HepG2 (cell line): ENCODE results near the gene PTPRQ. TPM values are rescaled to one million over a fixed set of nuclear protein-coding genes. Genes with fewer than 3 reads are reported as not detected.

ENCODE experiments used
- ATAC-seq: fragments of 200-7000 bp; cut with Tn5 transposase; 3 replicates; pipeline ENCODE4 v1.9.1; 2020; ENCODE audit warnings: mild to moderate bottlenecking, moderate library complexity
- BruUV-seq: library from RNA; stranded (reverse); fragments of 400-500 nt; replicated peaks from 2 replicates; lab custom pipeline; 2021; lab: Mats Ljungman, UMichigan
- CTCF ChIA-PET: fragments of 300-600 bp; formaldehyde crosslinking; extraction: SDS; loops from one replicate; lab custom pipeline; 2021; ENCODE audit warnings: low total read pairs, inconsistent platforms, low intra/inter-chr PET ratio; lab: Yijun Ruan, JAX
- POLR2A ChIA-PET: fragments of 350-600 bp; sonication (Branson Sonifier 250); formaldehyde crosslinking; loops from one replicate; lab custom pipeline; 2020; ENCODE audit warnings: antibody characterized with exemption, inconsistent platforms; lab: Yijun Ruan, JAX
- DNase-seq: peaks from one replicate; pipeline ENCODE4 v3.0.0-alpha.2; 2015; ENCODE audit warnings: low spot score
- FAIRE-seq: peaks from 3 replicates; lab custom pipeline; 2011; peaks lifted over from hg19 to GRCh38; lab: Jason Lieb, UNC
- H2AFZ ChIP-seq: one replicate; pipeline ENCODE4 v1.6.1; 2011; ENCODE audit warnings: low read length, inconsistent platforms
- H3K27ac ChIP-seq: fragments of 300-600 bp; 3 replicates; pipeline ENCODE4 v1.8.0; 2011; ENCODE audit warnings: mixed run types, mild to moderate bottlenecking, mixed read lengths, low read length, inconsistent platforms; ENCODE audit not compliant: insufficient read depth; ENCODE audit errors: extremely low read length
- H3K27me3 ChIP-seq, 2 experiments: fragments of 200-600 bp in 1 of 2; 2 replicates in 1 of 2; 3 replicates in 1 of 2; pipeline versions ENCODE4 v1.6.0 to v1.8.0; 2011; ENCODE audit warnings: low read length in 2 of 2, mild to moderate bottlenecking in 2 of 2, moderate library complexity in 2 of 2, inconsistent platforms in 1 of 2; ENCODE audit not compliant: insufficient read depth in 2 of 2, control insufficient read depth in 1 of 2
- H3K36me3 ChIP-seq, 2 experiments: fragments of 200-600 bp in 1 of 2; replicated peaks in 1 of 2; 2 replicates in 1 of 2; 3 replicates in 1 of 2; pipeline versions ENCODE4 v1.5.1 to v1.8.0; 2011; ENCODE audit warnings: low read length in 2 of 2, inconsistent platforms in 1 of 2; ENCODE audit not compliant: insufficient read depth in 2 of 2, control insufficient read depth in 1 of 2
- H3K4me1 ChIP-seq: 2 replicates; pipeline ENCODE4 v1.5.1; 2012; ENCODE audit warnings: low read length, inconsistent platforms; ENCODE audit not compliant: insufficient read depth
- H3K4me2 ChIP-seq: 2 replicates; pipeline ENCODE4 v1.6.0; 2011; ENCODE audit warnings: low read depth, low read length, inconsistent platforms
- H3K4me3 ChIP-seq, 3 experiments: fragments of 200-600 bp in 1 of 3; sonication (generic), shearing (Covaris generic) in 1 of 3; replicated peaks in 1 of 3; 2 replicates each; pipeline ENCODE4 v1.5.1; 2011 to 2016; ENCODE audit warnings: low read length in 3 of 3, inconsistent platforms in 2 of 3, low read depth in 2 of 3, mild to moderate bottlenecking in 2 of 3, control low read depth in 1 of 3, mixed read lengths in 1 of 3; ENCODE audit not compliant: insufficient read depth in 1 of 3
- H3K79me2 ChIP-seq: one replicate; pipeline ENCODE4 v1.6.1; 2011; ENCODE audit warnings: low read length, inconsistent platforms; ENCODE audit not compliant: insufficient read depth
- H3K9ac ChIP-seq: 2 replicates; pipeline ENCODE4 v1.6.0; 2011; ENCODE audit warnings: mild to moderate bottlenecking, low read depth, low read length, inconsistent platforms; ENCODE audit not compliant: insufficient read depth
- H3K9me3 ChIP-seq: 2 replicates; pipeline ENCODE4 v1.5.1; 2012; ENCODE audit warnings: mild to moderate bottlenecking, low read length
- H4K20me1 ChIP-seq: 2 replicates; pipeline ENCODE4 v1.6.0; 2011; ENCODE audit warnings: inconsistent platforms, mild to moderate bottlenecking, low read length, moderate library complexity; ENCODE audit not compliant: insufficient read depth
- AFF4 ChIP-seq: sonication (generic); formaldehyde crosslinking; IDR thresholded peaks from 2 replicates; pipeline ENCODE4 v1.4.0; 2020; ENCODE audit warnings: missing genetic modification reagents
- ARNT2 ChIP-seq: sonication (generic); formaldehyde crosslinking; IDR thresholded peaks from 2 replicates; pipeline ENCODE4 v1.8.0; 2022; ENCODE audit warnings: mild to moderate bottlenecking, low read depth, missing genetic modification reagents, moderate library complexity
- DNMT1 ChIP-seq: sonication (generic); formaldehyde crosslinking; IDR thresholded peaks from 2 replicates; pipeline ENCODE4 v1.5.1; 2020; ENCODE audit warnings: mild to moderate bottlenecking, missing genetic modification reagents
- FOXK1 ChIP-seq: sonication (generic); formaldehyde crosslinking; IDR thresholded peaks from 2 replicates; pipeline ENCODE4 v1.4.0; 2020; ENCODE audit warnings: low read depth, missing genetic modification reagents, borderline replicate concordance
- HMG20B ChIP-seq: conservative IDR thresholded peaks from 2 replicates; pipeline ENCODE4 v1.6.1; 2016; ENCODE audit warnings: missing genetic modification reagents, missing compliant biosample characterization
- JARID2 ChIP-seq: sonication (generic); formaldehyde crosslinking; IDR thresholded peaks from 2 replicates; pipeline ENCODE4 v1.8.1; 2023; ENCODE audit warnings: missing genetic modification reagents, inconsistent platforms; ENCODE audit not compliant: insufficient replicate concordance
- MAZ ChIP-seq, 2 experiments: sonication (generic) in 1 of 2; formaldehyde crosslinking in 1 of 2; IDR thresholded peaks; 2 replicates each; pipeline versions ENCODE4 v1.5.0 to v1.6.1; 2012 to 2020; ENCODE audit warnings: low read depth in 2 of 2, mild to moderate bottlenecking in 2 of 2, borderline replicate concordance in 1 of 2, improper control_type of control experiment in 1 of 2, low read length in 1 of 2, missing genetic modification reagents in 1 of 2, moderate library complexity in 1 of 2
- PHF20 ChIP-seq: sonication (generic); formaldehyde crosslinking; IDR thresholded peaks from 2 replicates; pipeline ENCODE4 v1.5.0; 2020; ENCODE audit warnings: mild to moderate bottlenecking, missing genetic modification reagents
- PRMT3 ChIP-seq: sonication (generic); formaldehyde crosslinking; IDR thresholded peaks from 2 replicates; pipeline ENCODE4 v1.8.1; 2022; ENCODE audit warnings: low read depth, mild to moderate bottlenecking, moderate library complexity, missing genetic modification reagents, borderline replicate concordance
- SRF ChIP-seq: IDR thresholded peaks from 2 replicates; pipeline ENCODE4 v1.6.1; 2011; ENCODE audit warnings: mild to moderate bottlenecking, low read depth, low read length, moderate library complexity
- SRSF9 ChIP-seq: fragments of 200-400 bp; formaldehyde crosslinking; IDR thresholded peaks from 2 replicates; pipeline ENCODE4 v1.6.1; 2018; ENCODE audit warnings: borderline replicate concordance, mild to moderate bottlenecking, low read depth, low read length; ENCODE audit not compliant: insufficient read depth, poor library complexity, severe bottlenecking
- THYN1 ChIP-seq: sonication (generic); formaldehyde crosslinking; IDR thresholded peaks from 2 replicates; pipeline ENCODE4 v1.8.1; 2023; ENCODE audit warnings: low read depth, mild to moderate bottlenecking, moderate library complexity, missing genetic modification reagents, borderline replicate concordance
- ZNF468 ChIP-seq: sonication (generic); formaldehyde crosslinking; IDR thresholded peaks from 2 replicates; pipeline ENCODE4 v1.8.0; 2022; ENCODE audit warnings: mild to moderate bottlenecking, moderate library complexity, missing genetic modification reagents
- ZNF484 ChIP-seq: sonication (generic); formaldehyde crosslinking; IDR thresholded peaks from 2 replicates; pipeline ENCODE4 v1.5.1; 2020; ENCODE audit warnings: mild to moderate bottlenecking, low read depth, missing genetic modification reagents, borderline replicate concordance
- WGBS: methylation state at CpG from one replicate; pipeline ENCODE4 v1.1.6; 2017; ENCODE audit warnings: low lambda C conversion rate; 5-methylcytosine and 5-hydroxymethylcytosine counted together
- in situ Hi-C: cut with HindIII; loops from 2 replicates; pipeline ENCODE4 v1.10.0; 2017; ENCODE audit warnings: low pct_unique_long_range_greater_than_20kb; ENCODE audit not compliant: extremely low pct_ligation_motif_present
- intact Hi-C: fragments of 100-400 bp; cut with micrococcal nuclease; formaldehyde crosslinking; loops from one replicate; pipeline ENCODE4 v1.10.0; 2022; ENCODE audit not compliant: unreplicated experiment
- polyA plus RNA-seq, 8 experiments: library from polyadenylated mRNA; depleted of rRNA in 3 of 8; stranded (reverse) in 7 of 8; unstranded in 1 of 8; fragments of >200 nt; fragmentation: Illumina TruSeq in 4 of 8; extraction: Trizol in 4 of 8; gene quantifications; 2 replicates each; pipeline versions ENCODE4 v1.2.1 to v1.2.3, GENCODE V29; 2011 to 2016; ENCODE audit warnings: low read depth in 4 of 8, missing spikeins in 1 of 8, mixed read lengths in 1 of 8; ENCODE audit not compliant: insufficient read depth in 1 of 8
- total RNA-seq, 5 experiments: library from RNA; depleted of rRNA; stranded (reverse); fragments of >200 nt; fragmentation: Illumina TruSeq; extraction: Trizol; gene quantifications; 2 replicates each; pipeline ENCODE4 v1.2.3, GENCODE V29; 2016; ENCODE audit warnings: low read depth in 1 of 5
- TF ChIP-seq, protein P1 (sequence below): sonication (generic); formaldehyde crosslinking; IDR thresholded peaks from 2 replicates; pipeline ENCODE4 v1.4.0; 2020; ENCODE audit warnings: missing genetic modification reagents, mild to moderate bottlenecking, borderline replicate concordance

The PTPRQ gene
- total and polyA plus RNA-seq, 2 of the 13 experiments (the other 11 are each of a cell fraction or from before 2014, with no cell fraction given) = not detected

DNA sequence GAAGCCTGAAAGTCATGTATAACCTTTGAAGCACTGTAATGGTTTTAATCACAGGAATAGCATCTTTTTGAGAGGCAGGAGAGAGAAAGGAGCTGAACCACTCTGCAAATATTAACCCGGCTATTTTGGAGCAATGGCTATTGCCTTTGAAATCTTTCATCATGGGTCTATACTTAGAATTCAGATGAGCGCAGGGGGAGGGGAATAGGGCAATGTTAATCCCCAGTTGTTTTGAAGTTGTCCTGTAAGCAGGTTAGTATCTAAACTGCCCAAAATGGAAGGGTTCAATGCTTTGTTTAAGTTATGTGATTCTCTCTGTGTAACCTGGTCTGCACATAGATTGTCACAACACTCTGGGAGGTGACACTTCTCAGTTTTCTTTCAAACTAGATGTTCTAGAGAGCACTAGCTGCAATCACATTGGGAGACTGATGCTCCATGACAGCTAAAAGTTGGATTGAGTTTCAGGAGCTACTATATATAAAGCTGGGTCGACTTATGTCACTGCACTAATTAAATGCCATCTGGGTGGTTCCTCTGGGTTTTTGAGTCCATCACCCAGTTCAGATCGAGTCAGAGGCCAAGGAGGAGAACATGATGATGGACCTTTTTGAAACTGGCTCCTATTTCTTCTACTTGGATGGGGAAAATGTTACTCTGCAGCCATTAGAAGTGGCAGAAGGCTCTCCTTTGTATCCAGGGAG is 263.2 kb downstream of the PTPRQ start, which contains the start of gene MYF6 (continued):
- TF ChIP-seq, protein P1, sequence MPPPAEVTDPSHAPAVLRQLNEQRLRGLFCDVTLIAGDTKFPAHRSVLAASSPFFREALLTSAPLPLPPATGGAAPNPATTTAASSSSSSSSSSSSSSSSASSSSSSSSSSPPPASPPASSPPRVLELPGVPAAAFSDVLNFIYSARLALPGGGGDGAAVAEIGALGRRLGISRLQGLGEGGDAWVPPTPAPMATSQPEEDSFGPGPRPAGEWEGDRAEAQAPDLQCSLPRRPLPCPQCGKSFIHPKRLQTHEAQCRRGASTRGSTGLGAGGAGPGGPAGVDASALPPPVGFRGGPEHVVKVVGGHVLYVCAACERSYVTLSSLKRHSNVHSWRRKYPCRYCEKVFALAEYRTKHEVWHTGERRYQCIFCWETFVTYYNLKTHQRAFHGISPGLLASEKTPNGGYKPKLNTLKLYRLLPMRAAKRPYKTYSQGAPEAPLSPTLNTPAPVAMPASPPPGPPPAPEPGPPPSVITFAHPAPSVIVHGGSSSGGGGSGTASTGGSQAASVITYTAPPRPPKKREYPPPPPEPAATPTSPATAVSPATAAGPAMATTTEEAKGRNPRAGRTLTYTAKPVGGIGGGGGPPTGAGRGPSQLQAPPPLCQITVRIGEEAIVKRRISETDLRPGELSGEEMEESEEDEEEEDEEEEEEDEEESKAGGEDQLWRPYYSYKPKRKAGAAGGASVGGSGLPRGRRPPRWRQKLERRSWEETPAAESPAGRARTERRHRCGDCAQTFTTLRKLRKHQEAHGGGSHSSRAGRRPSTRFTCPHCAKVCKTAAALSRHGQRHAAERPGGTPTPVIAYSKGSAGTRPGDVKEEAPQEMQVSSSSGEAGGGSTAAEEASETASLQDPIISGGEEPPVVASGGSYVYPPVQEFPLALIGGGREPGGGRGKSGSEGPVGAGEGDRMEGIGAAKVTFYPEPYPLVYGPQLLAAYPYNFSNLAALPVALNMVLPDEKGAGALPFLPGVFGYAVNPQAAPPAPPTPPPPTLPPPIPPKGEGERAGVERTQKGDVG (CRISPR knock-in tag) = no peak
- TF ChIP-seq SRSF9 (no peak), DNMT1 (CRISPR knock-in tag) (no peak), ZNF468 (CRISPR knock-in tag) (no peak), MAZ (IDR thresholded peaks at IDR 0.05; ENCODE audit: borderline replicate concordance, low read depth, low read length) (no peak), MAZ (CRISPR knock-in tag; IDR thresholded peaks at IDR 0.05; ENCODE audit: low read depth) (no peak)

DNA sequence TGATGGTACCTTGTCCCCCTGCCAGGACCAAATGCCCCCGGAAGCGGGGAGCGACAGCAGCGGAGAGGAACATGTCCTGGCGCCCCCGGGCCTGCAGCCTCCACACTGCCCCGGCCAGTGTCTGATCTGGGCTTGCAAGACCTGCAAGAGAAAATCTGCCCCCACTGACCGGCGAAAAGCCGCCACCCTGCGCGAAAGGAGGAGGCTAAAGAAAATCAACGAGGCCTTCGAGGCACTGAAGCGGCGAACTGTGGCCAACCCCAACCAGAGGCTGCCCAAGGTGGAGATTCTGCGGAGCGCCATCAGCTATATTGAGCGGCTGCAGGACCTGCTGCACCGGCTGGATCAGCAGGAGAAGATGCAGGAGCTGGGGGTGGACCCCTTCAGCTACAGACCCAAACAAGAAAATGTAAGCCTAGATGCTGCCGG is 263.8 kb downstream of the PTPRQ start:
- ChIA-PET CTCF (no interaction called here), POLR2A (no interaction called here)
- Histone ChIP-seq H3K9me3 (no peaks in the 10 kb centered on the region), H3K36me3 (no peaks in the 10 kb centered on the region), H3K4me3 (no peak overlapping the region), H3K4me2 (no peak overlapping the region), H3K79me2 (no peaks in the 10 kb centered on the region), H4K20me1 (no peaks in the 10 kb centered on the region), H3K27ac (no peak overlapping the region), H3K27me3 (no peaks in the 10 kb centered on the region; a peak in 1 of 5 replicates), H2AFZ (no peak overlapping the region), H3K4me1 (peaks cover 7% of the 10 kb centered on the region), H3K9ac (no peak overlapping the region)
- no peak for DNase-seq
- BruUV-seq = no TSS peak
- no peak for ATAC-seq
- WGBS = 76% methylated on average over 17 of the region's 21 CpGs
- in situ Hi-C loops (no loop called here), intact Hi-C loops (no loop called here)
- FAIRE-seq = no peak
- no peak for TF ChIP-seq ZNF484
- TF ChIP-seq PRMT3 (CRISPR knock-in tag) = no peak
- no peak for TF ChIP-seq FOXK1
- no peak for TF ChIP-seq HMG20B
- no peak for TF ChIP-seq SRF
- TF ChIP-seq JARID2 (CRISPR knock-in tag) = no peak
- TF ChIP-seq ARNT2 (CRISPR knock-in tag) = no peak
- TF ChIP-seq THYN1 (CRISPR knock-in tag) = no peak
- TF ChIP-seq AFF4 (CRISPR knock-in tag) = no peak
- TF ChIP-seq PHF20 (CRISPR knock-in tag) = no peak
